Body of pancreas (tissue), 4 donors: Measurements from ENCODE around the gene ROBO2.

ENCODE experiments used
- CTCF ChIP-seq, 7 experiments: fragments of 450-650 bp in 4 of 7; fragments of 200-600 bp in 3 of 7; sonication (generic) in 3 of 7; IDR thresholded peaks; one replicate each; pipeline ENCODE4 v1.5.1; 2016 to 2019; ENCODE audit warnings: antibody characterized with exemption in 7 of 7
- POLR2A ChIP-seq, 3 donors: fragments of 450-650 bp; IDR thresholded peaks; one replicate each; pipeline ENCODE4 v1.6.1; 2016; ENCODE audit warnings: antibody characterized with exemption in 3 of 3, mild to moderate bottlenecking in 2 of 3

GRCh38 chr3:77467702-77468625 is 428.1 kb downstream of the ROBO2 start:
- no peak for TF ChIP-seq CTCF (IDR thresholded peaks at IDR 0.05)
- TF ChIP-seq POLR2A (IDR thresholded peaks at IDR 0.05), result no peak
